Limb (tissue), 2 donors: ENCODE results near the gene TSPAN33.

Source experiments
- DNase-seq, 2 donors: peaks; one replicate each; pipeline ENCODE4 v3.0.0-alpha.2; 2016; ENCODE audit errors: extremely low spot score in 2 of 2

The TSPAN33 gene

GRCh38 chr7:129134356-129134987 lies 10.0 kb upstream of the TSPAN33 start:
- DNase-seq = no peak

GRCh38 chr7:129136887-129137642 lies 7.4 kb upstream of the TSPAN33 start:
- no peak for DNase-seq

DNA sequence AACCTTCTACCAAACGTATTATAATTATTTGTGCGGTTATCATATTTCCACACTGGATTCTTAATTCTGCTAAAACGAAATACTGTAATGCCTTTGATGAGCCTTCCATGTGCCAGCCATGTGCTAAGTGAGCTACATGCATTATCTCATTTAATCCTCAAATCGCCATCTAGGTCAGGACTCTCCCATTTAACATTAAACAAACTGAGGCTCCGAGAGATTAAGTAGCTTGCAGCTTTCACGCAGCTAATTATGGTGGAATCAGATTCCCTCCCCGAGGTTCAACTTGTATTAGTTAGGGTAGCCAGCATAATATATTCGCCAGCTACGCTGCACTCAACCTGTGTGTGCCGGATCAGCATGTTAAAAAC lies 798 bp upstream of the TSPAN33 start:
- DNase-seq = no peak

GRCh38 chr7:129144834-129145668 lies 544 bp downstream of the TSPAN33 start:
- no peak for DNase-seq

DNA sequence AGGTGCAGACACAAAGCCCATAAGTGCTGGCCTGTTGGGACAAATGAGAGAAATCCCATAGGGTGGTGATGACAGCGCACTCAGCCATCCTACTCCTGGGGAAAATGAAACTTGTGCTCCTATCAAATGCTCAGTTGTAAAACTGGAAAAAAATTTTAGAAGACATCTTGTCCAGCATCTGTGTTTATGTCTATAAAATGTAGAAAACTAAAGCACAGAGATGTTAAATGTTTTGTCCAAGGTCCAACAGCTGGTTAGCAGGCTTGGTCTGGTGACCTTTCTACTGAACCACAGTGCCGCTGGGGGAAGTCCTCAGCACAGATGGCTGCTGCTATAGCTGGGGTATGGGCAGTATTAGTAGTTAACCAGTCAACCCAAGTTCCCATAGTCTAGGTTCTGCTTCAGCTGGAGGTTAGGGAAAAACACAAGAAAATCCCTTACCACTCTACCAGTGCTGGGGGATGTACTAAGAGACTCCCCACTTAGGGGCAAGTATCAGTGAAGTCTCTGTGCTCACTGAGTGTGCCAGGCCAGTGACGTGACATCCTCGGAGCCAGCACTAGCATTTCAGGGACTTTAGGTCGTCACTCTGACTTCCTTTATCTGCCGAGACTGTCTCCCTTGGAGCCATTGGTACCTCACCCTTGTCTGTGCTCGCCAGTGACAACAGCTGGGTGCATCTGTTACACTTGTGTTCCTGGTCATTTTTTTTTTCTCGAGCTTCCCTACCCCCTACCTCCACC lies 1.9 kb downstream of the TSPAN33 start:
- no peak for DNase-seq

DNA sequence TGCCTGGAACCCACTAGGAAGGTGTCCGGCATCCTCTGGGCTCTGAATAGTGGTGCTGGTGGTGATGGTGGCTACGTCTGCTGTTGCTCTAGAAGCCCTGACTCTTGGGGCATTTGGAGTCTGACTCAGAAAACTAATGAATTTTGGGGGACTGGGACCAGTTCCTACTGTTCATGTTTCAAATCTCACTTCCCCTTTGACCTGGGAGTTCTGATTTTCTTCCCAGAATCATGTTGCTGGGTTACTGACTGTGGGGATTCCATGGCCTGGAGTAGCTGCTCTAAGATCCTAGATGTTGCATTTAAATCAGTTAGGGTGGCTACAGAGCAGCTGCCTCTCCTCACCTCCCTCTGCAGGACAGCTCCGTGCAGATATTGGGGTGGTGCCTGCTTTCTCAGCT lies 3.2 kb downstream of the TSPAN33 start:
- no peak for DNase-seq

DNA sequence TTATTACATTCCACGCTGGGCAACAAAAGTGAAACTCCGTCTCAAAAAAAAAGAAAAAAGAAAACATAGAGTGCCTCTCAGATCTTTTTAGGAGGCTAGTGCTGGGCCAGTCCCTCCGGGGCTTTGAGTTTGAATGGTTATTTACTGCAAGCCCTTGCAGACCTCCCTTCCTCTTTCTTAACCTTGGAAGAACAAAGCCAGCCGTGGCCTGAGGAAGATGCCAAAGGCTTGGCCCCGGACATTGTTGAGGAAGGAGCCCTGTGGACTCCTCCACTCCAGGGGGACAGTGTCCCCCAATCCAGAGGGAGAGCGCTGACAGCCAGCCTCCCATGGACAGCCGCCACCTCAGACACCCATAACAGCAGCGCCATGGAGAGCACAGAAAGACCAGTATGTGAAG lies 5.0 kb downstream of the TSPAN33 start:
- no peak for DNase-seq

DNA sequence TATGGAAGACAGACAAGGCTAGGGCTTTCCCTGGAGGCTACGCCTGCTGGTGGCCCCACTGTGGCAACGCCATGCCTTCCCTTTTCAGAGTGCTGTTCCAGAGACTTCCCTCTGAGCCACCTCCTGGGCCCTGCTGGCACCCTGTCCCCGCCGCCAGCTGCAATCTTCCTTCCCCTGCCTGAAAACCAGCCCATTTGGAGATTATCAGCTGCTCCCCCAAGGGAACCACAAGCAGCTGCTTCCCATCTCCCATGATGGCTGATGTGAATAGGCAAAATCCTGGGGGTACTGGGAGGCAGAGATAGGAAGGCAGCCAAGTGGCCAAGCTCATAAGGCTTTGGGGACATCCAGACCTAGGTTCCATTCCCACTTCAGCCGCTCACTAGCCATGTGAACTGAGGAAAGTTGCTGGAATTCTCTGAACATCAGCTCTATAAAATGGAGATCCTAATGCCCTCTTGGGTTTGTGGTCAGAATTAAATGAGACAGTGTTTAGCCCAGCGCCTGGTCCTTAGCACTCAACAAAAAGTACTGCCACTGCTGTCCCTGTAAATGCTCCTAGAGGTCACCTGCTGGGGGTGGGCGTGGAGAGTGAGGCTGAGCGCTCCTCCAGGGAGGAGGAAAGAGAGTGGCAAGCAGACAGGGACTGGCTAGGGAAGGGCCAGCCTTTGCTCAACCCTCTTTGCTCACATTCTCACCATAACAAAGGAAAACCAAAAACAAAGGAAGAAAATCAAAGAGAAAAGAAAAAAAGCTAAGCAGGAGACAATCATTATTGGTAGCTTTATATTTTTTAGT lies 5.9 kb downstream of the TSPAN33 start:
- no peak for DNase-seq

- no peak for DNase-seq
These were observed 13.1 kb downstream of the TSPAN33 start for GRCh38 chr7:129157651-129158050.

DNA sequence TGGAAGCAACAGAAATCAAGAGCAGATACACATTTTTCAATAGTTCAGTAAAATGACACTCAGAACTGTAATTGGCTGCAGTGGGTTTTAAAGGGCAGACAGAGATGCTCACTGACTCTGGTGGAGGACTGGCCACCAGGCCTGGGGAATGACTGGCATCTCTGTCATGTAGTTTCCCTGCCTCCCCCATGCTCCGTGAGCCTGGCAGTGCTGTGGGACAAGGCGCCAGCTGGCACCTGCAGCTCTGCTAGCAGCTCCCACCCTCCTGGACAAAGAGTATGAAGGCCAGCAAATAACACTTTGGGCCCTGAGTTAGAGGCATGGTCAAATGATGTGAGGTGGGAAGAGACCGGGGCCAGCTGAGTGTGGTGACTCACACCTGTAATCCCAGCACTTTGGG lies 15.0 kb downstream of the TSPAN33 start:
- DNase-seq = no peak

GRCh38 chr7:129160161-129160905 lies 15.8 kb downstream of the TSPAN33 start:
- DNase-seq = no peak

DNA sequence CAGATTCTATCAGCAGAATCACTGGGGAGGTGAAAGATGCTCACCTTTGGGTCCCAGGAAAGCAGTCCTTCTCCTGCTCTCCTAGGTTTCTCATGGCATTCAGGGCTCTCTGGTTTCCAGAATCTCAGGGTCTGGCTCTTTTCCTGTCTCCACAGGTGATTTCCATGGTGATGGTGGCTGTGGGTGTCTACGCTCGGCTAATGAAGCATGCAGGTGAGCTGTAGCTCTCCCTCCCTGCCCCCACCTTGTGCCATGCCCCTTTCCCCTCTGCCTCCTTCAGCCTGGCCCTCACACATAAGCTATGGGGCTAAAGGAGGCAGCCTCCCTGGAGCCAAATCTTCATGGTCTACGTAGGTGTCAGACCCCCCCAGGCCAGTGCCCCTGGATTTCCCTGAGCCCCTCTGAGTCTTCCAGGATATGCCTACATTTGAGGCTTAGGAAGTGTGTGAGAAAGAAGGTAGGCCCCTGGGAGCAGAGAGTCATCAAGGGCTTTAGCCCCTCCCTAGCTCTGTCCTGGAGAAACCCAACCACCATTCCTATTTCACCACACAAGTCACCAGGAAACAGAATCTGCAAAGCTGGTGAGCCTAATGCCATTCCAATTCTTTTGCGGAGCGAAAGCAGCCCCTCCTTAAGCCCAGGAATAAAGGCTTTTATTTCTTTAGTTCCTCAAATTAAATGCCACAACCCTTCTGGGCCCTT lies 17.2 kb downstream of the TSPAN33 start:
- DNase-seq = no peak

DNA sequence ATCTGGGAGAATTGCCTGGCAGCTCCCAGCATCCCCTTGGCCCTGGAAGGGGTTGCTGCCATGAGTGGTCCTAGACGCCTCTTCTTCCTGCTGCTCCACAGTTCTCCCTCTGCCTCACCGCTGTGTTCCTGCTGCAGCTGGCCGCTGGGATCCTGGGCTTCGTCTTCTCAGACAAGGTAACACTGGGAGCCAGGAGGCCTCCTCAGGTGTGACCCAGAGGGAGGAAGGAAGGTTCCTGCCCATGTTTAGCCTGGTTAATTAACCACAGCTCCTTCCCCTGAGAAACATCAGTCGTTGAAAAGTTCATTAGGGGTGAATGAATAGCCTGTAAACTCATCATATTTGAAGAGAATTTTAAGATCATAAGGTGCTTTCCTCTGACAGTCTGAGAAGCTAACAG lies 18.2 kb downstream of the TSPAN33 start:
- no peak for DNase-seq

- DNase-seq = peak in 1 of 2 donors; percentile 80
These were observed 19.5 kb downstream of the TSPAN33 start for GRCh38 chr7:129163875-129164544.

DNA sequence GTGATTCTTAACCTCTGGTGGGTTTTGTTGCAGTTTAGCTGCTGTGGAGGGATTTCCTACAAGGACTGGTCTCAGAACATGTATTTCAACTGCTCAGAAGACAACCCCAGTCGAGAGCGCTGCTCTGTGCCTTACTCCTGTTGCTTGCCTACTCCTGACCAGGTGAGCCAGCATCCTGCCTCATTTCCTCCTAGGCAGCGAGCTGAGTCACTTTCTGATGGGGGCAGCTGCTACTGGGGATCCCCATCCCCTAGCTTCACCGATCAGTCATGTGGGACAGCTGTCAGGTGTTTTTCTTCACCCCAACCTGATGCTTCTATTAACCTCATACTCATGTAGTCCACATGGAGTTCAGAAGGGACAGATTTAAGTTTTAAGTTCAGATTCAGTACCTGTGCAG lies 22.2 kb downstream of the TSPAN33 start:
- no peak for DNase-seq

DNA sequence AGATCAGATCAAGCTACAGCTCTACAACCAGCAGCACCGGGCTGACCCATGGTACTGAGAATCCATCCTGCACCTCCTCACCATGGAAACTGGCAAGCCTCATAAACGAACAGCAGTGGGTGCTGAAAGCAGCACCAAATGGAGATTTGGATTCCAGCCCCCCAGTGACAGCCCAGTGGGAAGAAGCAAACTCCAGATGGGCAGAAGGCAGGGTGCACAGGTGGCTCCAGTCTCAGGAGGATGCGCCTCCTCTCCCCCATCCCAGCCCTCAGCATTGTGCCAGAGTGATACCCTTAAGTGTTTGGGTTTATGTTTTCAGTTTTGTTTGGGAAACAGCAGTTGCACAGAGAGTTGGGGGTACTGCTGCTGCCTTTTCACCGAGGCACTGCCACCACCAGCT lies 23.3 kb downstream of the TSPAN33 start:
- DNase-seq = no peak

- peak; percentile 41 to 61 for DNase-seq
These were observed 23.9 kb downstream of the TSPAN33 start for GRCh38 chr7:129168231-129169021.

DNA sequence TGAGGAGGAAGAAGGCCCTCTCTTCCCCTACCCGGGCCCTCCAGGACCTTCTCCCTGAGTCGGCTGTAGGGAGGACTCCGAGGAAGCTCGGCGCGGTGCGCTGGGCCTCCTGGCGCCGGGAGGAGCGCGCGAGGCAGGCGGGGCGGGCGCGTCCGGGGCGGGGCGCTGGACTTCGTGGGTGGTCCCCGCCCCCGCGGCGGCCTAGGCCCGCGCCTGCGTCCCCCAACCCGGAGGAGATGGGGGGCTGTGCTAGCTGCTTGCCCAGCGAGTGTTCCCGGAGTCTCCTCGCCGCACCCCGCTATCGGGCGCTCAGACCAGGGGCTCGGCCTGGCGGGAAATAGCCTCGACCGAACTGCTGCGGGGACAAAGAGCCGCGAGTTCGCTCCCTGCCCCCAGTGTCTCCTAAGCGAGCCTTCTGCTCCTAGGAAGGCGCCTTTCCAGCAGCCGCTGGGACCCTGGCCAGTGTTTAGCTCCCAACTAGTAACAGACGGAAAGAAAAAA lies 24.7 kb downstream of the TSPAN33 start:
- peak; percentile 29 to 80 for DNase-seq
